NCI-H1930 (cell line): ENCODE data around the gene NFE2L1.
"Not testable (repeated sequence)": the region's sequence is repeated elsewhere in the genome, so short reads cannot be mapped to it uniquely, and the experiment has no call there.

ENCODE experiments used
- DNase-seq, 2 experiments: peaks; one replicate each; lab custom pipeline; 2025; lab: John Stamatoyannopoulos, UW

The NFE2L1 gene

GRCh38 chr17:48047741-48048383 lies at the start of gene NFE2L1:
NFE2L1 (plus strand) TSS chr17:48048359; CDS start chr17:48051119, 2,760 bp downstream.
- peak; percentile 98 for DNase-seq

- no peak for DNase-seq
These were observed 48.6 kb upstream of the NFE2L1 start for GRCh38 chr17:47999582-47999981.

GRCh38 chr17:48001197-48001596 lies 47.0 kb upstream of the NFE2L1 start:
- no peak for DNase-seq

GRCh38 chr17:48001657-48002056 lies 46.5 kb upstream of the NFE2L1 start:
- not testable (repeated sequence) for DNase-seq

GRCh38 chr17:48002266-48002915 lies 45.8 kb upstream of the NFE2L1 start:
- DNase-seq = no peak

GRCh38 chr17:48002916-48003416 lies 45.2 kb upstream of the NFE2L1 start:
- DNase-seq = peak; percentile 60

GRCh38 chr17:48003417-48004151 lies 44.6 kb upstream of the NFE2L1 start:
- peak; percentile 71 to 73 for DNase-seq

- DNase-seq = no peak
These were observed 43.2 kb upstream of the NFE2L1 start for GRCh38 chr17:48004983-48005382.

- no peak for DNase-seq
These were observed 41.0 kb upstream of the NFE2L1 start for GRCh38 chr17:48006936-48007709.

- no peak for DNase-seq
These were observed 38.0 kb upstream of the NFE2L1 start for GRCh38 chr17:48010193-48010592.

GRCh38 chr17:48011405-48012150 lies 36.6 kb upstream of the NFE2L1 start:
- DNase-seq = peak; percentile 33 to 42

GRCh38 chr17:48012151-48012520 lies 36.0 kb upstream of the NFE2L1 start:
- DNase-seq = peak; percentile 68 to 77

- no peak for DNase-seq
These were observed 35.5 kb upstream of the NFE2L1 start for GRCh38 chr17:48012654-48013053.

- no peak for DNase-seq
These were observed 34.1 kb upstream of the NFE2L1 start for GRCh38 chr17:48013876-48014594.

GRCh38 chr17:48014595-48015111 lies 33.5 kb upstream of the NFE2L1 start:
- DNase-seq = no peak

- no peak for DNase-seq
These were observed 32.0 kb upstream of the NFE2L1 start for GRCh38 chr17:48016112-48016511.

GRCh38 chr17:48017817-48018158 lies 30.4 kb upstream of the NFE2L1 start:
- not testable (repeated sequence) for DNase-seq

- no peak for DNase-seq
These were observed 26.2 kb upstream of the NFE2L1 start for GRCh38 chr17:48021934-48022333.

GRCh38 chr17:48022901-48023300 lies 25.3 kb upstream of the NFE2L1 start:
- no peak for DNase-seq

GRCh38 chr17:48023400-48024148 lies 24.6 kb upstream of the NFE2L1 start:
- DNase-seq = peak; percentile 74 to 81
